ENCODE results near the gene CASP4. TPM values are rescaled to one million over a fixed set of nuclear protein-coding genes. Genes with fewer than 3 reads are reported as not detected.

CASP4 gene
- total RNA-seq, 4 donors from 2014 or later, result 21.3 to 107 (median 23.2) TPM

- Histone ChIP-seq H3K4me3 (no peak overlapping the region), H3K36me3 (no peaks in the 10 kb centered on the region), H3K9me3 (no peaks in the 10 kb centered on the region), H3K27ac (replicated peaks in 1 of 4) (peak overlapping the region in 3 of 4 donors; percentile 65 to 68 (median 66)), H3K27me3 (no peaks in the 10 kb centered on the region), H3K4me1 (peaks cover 0 to 38% (median 33%) of the 10 kb centered on the region in 4 donors)
- DNase-seq (ENCODE audit: extremely low spot score), result no peak
- intact Hi-C loops (cut with DNase I), result no loop called here
- TF ChIP-seq POLR2AphosphoS5 (IDR thresholded peaks at IDR 0.05) (no peak), EP300 (IDR thresholded peaks at IDR 0.05) (no peak), POLR2A (IDR thresholded peaks at IDR 0.05; ENCODE audit: low read depth) (no peak), CTCF (IDR thresholded peaks at IDR 0.05) (no peak)
Observed at GRCh38 chr11:104899226-104899625, 69.1 kb downstream of the CASP4 start.

- no peak for TF ChIP-seq EP300 (IDR thresholded peaks at IDR 0.05)
- no peak for TF ChIP-seq CTCF (IDR thresholded peaks at IDR 0.05)
- no peak for TF ChIP-seq POLR2A (IDR thresholded peaks at IDR 0.05; ENCODE audit: low read depth)
- TF ChIP-seq POLR2AphosphoS5 (IDR thresholded peaks at IDR 0.05), result no peak
- peak overlapping the region; percentile 24 to 49 (median 42) for H3K4me3 ChIP-seq
- WGBS, result 16% methylated on average over 1 of the region's 1 CpG
- no peaks in the 10 kb centered on the region for H3K36me3 ChIP-seq
- H3K27me3 ChIP-seq, result no peaks in the 10 kb centered on the region
- intact Hi-C loops (cut with DNase I), result no loop called here
- peak overlapping the region; percentile 65 to 74 (median 67) for H3K27ac ChIP-seq (replicated peaks in 1 of 4)
- DNase-seq (ENCODE audit: extremely low spot score), result no peak
- peaks cover 0 to 42% (median 34%) of the 10 kb centered on the region in 4 donors for H3K4me1 ChIP-seq
- no peaks in the 10 kb centered on the region for H3K9me3 ChIP-seq
Observed at GRCh38 chr11:104898685-104899013, 69.7 kb downstream of the CASP4 start.

DNA sequence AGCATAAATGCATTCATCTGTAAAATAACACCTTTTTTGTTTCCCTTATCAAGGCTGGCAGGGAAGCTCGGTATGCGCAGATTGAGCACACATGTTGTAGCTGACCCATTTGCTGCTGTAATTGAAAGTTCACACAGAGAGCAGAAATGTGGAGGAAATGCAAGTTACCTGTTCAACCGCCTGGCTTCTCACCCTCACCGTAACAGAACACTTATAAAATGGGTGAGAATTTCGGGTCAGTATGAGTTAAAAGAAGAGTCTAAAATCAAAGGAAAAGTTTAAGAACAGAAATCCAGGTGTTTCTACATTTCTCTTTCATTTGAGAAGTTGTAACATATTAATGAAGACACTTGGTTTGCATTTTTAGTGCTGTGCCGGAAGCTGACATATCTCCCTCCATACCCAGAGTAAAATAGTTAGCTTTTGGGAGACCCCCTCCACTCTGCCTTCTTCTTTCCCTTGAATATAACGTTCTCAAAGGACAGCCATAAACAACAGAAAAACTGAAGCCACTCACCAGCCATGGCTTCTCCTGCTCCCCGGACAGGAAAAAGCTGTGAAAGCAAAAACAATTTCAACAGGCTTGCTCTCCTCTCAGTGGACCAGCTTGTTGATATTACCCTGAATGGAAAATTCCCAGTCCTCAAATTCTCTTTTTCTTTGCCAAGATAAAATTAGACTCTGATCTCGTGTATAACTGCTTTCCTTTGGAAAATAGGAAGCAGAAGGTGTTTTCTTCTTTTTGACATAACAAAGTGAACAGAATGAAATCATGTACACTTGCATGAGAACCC, 70.3 kb downstream of the CASP4 start, which contains the start of gene CASP12:
TSS of gene CASP12 (minus strand) at position 570 of the 794 bp plus-strand sequence.
- DNase-seq (ENCODE audit: extremely low spot score), result no peak
- no peaks in the 10 kb centered on the region for H3K36me3 ChIP-seq
- WGBS, result 48% methylated on average over 9 of the region's 9 CpGs

DNA sequence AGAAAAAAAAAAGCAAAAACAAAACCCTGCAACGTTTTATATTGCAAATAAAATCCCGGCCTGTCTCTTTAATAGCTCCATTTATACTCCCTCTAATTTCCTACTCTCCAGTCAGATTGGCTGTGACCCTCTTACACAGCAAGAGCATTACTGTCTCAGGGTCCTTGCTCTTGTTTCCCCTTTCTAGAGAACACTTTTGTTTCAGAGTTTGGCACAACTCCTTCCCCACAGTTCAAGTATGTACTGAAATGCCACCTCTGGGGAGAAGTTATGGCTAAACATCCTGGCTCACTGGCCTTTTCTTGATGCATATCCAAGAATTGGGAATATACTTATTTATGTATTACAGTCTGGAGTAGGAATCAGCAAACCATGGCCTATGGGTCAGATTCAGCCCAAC, 72.7 kb downstream of the CASP4 start:
- TF ChIP-seq POLR2A (IDR thresholded peaks at IDR 0.05; ENCODE audit: low read depth), result no peak
- TF ChIP-seq CTCF (IDR thresholded peaks at IDR 0.05), result no peak
- TF ChIP-seq POLR2AphosphoS5 (IDR thresholded peaks at IDR 0.05), result no peak
- TF ChIP-seq EP300 (IDR thresholded peaks at IDR 0.05), result no peak
- Histone ChIP-seq H3K4me3 (peak overlapping the region in 1 of 4 donors; percentile 15), H3K36me3 (peaks cover 0 to 5% (median 0%) of the 10 kb centered on the region in 4 donors), H3K4me1 (peaks cover 0 to 54% (median 40%) of the 10 kb centered on the region in 4 donors), H3K27ac (replicated peaks in 1 of 4) (peak overlapping the region; percentile 30 to 52 (median 38)), H3K9me3 (no peaks in the 10 kb centered on the region), H3K27me3 (no peaks in the 10 kb centered on the region)
- WGBS, result 12% methylated on average over 2 of the region's 2 CpGs
- intact Hi-C loops (cut with DNase I), result no loop called here
- DNase-seq (ENCODE audit: extremely low spot score), result no peak

More for the DNA sequence above, 70.3 kb downstream of the CASP4 start, which contains the start of gene CASP12:
- TF ChIP-seq EP300 (IDR thresholded peaks at IDR 0.05) (no peak), CTCF (IDR thresholded peaks at IDR 0.05) (no peak), POLR2AphosphoS5 (IDR thresholded peaks at IDR 0.05) (peak; percentile 32 to 40)
- no peaks in the 10 kb centered on the region for H3K27me3 ChIP-seq
- peak within 1 kb of the TSS; percentile 24 to 49 (median 42) for H3K4me3 ChIP-seq
- intact Hi-C loops (cut with DNase I), result no loop called here
- H3K9me3 ChIP-seq, result no peaks in the 10 kb centered on the region
- peak within 1 kb of the TSS; percentile 65 to 74 (median 67) for H3K27ac ChIP-seq (replicated peaks in 1 of 4)
- H3K4me1 ChIP-seq, result peaks cover 0 to 47% (median 37%) of the 10 kb centered on the region in 4 donors

Data from esophagus muscularis mucosa (tissue), 4 donors.